ENCODE measurements around the gene CYP26B1. TPM values are rescaled to one million over a fixed set of nuclear protein-coding genes. Genes with fewer than 3 reads are reported as not detected.

Gene CYP26B1
- total RNA-seq: 1 to 10 TPM in 3 of 4 donors, not detected in 1; 1.5 to 5.2 (median 2.4) TPM

GRCh38 chr2:72147303-72147971, at the start of gene CYP26B1:
Gene CYP26B1 (minus strand): TSS chr2:72147862. CDS start chr2:72147834, 28 bp downstream.
- Histone ChIP-seq H3K4me3 (peak within 1 kb of the TSS; percentile 39 to 62 (median 42)), H3K4me1 (peaks cover 44 to 75% (median 64%) of the 10 kb centered on the region in 4 donors), H3K36me3 (no peaks in the 10 kb centered on the region), H3K27me3 (peaks cover 71% of the 10 kb centered on the region), H3K9me3 (no peaks in the 10 kb centered on the region), H3K27ac (no peak within 1 kb of the TSS)
- in situ Hi-C loops (cut with MboI; ENCODE audit: low pct_ligation_motif_present in 1 of 4, low pct_unique_long_range_greater_than_20kb in 1 of 4, low sequenced_read_pairs in 3 of 4): loop anchor here in 3 of 4 donors (10.0 to 25.0 kb wide), 4 partner anchors 223 to 590 kb away; no protein-coding TSS in a partner anchor
- intact Hi-C loops (cut with DNase I; ENCODE audit: low total_unique reads): no loop called here
- no peak for DNase-seq
- 3 to 14% methylated on average over 11 to 37 of the region's 69 CpGs for WGBS, 2 donors (ENCODE audit: low coverage in 1 of 2)
- no peak for TF ChIP-seq CTCF (IDR thresholded peaks at IDR 0.05)
- no peak for TF ChIP-seq EP300 (IDR thresholded peaks at IDR 0.05; ENCODE audit: low read depth)
- no peak for TF ChIP-seq POLR2AphosphoS5 (IDR thresholded peaks at IDR 0.05)
- TF ChIP-seq POLR2A (IDR thresholded peaks at IDR 0.05): no peak

GRCh38 chr2:72193723-72194122, 46.1 kb upstream of the CYP26B1 start:
- no peaks in the 10 kb centered on the region for H3K27me3 ChIP-seq
- intact Hi-C loops (cut with DNase I; ENCODE audit: low total_unique reads): no loop called here
- H3K36me3 ChIP-seq: no peaks in the 10 kb centered on the region
- TF ChIP-seq EP300 (IDR thresholded peaks at IDR 0.05; ENCODE audit: low read depth) (no peak), CTCF (IDR thresholded peaks at IDR 0.05) (no peak), POLR2AphosphoS5 (IDR thresholded peaks at IDR 0.05) (no peak), POLR2A (IDR thresholded peaks at IDR 0.05) (no peak)
- no peaks in the 10 kb centered on the region for H3K9me3 ChIP-seq
- no peaks in the 10 kb centered on the region for H3K4me1 ChIP-seq
- no peak overlapping the region for H3K4me3 ChIP-seq
- in situ Hi-C loops (cut with MboI; ENCODE audit: low pct_ligation_motif_present in 1 of 4, low pct_unique_long_range_greater_than_20kb in 1 of 4, low sequenced_read_pairs in 3 of 4): no loop called here
- DNase-seq: no peak
- H3K27ac ChIP-seq: no peak overlapping the region

GRCh38 chr2:72191441-72191840, 43.8 kb upstream of the CYP26B1 start:
- no peaks in the 10 kb centered on the region for H3K36me3 ChIP-seq
- 67 to 73% methylated on average over 1 of the region's 1 CpG for WGBS, 2 donors (ENCODE audit: low coverage in 1 of 2)
- intact Hi-C loops (cut with DNase I; ENCODE audit: low total_unique reads) (no loop called here), in situ Hi-C loops (cut with MboI; ENCODE audit: low pct_ligation_motif_present in 1 of 4, low pct_unique_long_range_greater_than_20kb in 1 of 4, low sequenced_read_pairs in 3 of 4) (no loop called here)
- H3K4me1 ChIP-seq: no peaks in the 10 kb centered on the region
- TF ChIP-seq EP300 (IDR thresholded peaks at IDR 0.05; ENCODE audit: low read depth) (no peak), CTCF (IDR thresholded peaks at IDR 0.05) (no peak), POLR2AphosphoS5 (IDR thresholded peaks at IDR 0.05) (no peak), POLR2A (IDR thresholded peaks at IDR 0.05) (no peak)
- DNase-seq: no peak
- H3K27ac ChIP-seq: no peak overlapping the region
- no peaks in the 10 kb centered on the region for H3K27me3 ChIP-seq
- H3K4me3 ChIP-seq: no peak overlapping the region
- H3K9me3 ChIP-seq: no peaks in the 10 kb centered on the region

- H3K9me3 ChIP-seq: no peaks in the 10 kb centered on the region
- H3K4me3 ChIP-seq: no peak overlapping the region
- in situ Hi-C loops (cut with MboI; ENCODE audit: low pct_ligation_motif_present in 1 of 4, low pct_unique_long_range_greater_than_20kb in 1 of 4, low sequenced_read_pairs in 3 of 4): no loop called here
- no peak for DNase-seq
- WGBS, 2 donors (ENCODE audit: low coverage in 1 of 2): 77 to 100% methylated on average over 1 of the region's 1 CpG
- no peak for TF ChIP-seq EP300 (IDR thresholded peaks at IDR 0.05; ENCODE audit: low read depth)
- TF ChIP-seq POLR2A (IDR thresholded peaks at IDR 0.05): no peak
- TF ChIP-seq CTCF (IDR thresholded peaks at IDR 0.05): no peak
- H3K27ac ChIP-seq: no peak overlapping the region
- H3K27me3 ChIP-seq: no peaks in the 10 kb centered on the region
- peaks cover 5 to 37% (median 9%) of the 10 kb centered on the region in 4 donors for H3K4me1 ChIP-seq
- no peaks in the 10 kb centered on the region for H3K36me3 ChIP-seq
- intact Hi-C loops (cut with DNase I; ENCODE audit: low total_unique reads): no loop called here
These were observed 37.5 kb upstream of the CYP26B1 start for GRCh38 chr2:72185206-72185605.
